IPS-20b (cell line): ENCODE measurements around the gene EDIL3.

Source experiments
- H3K27ac ChIP-seq: one replicate; pipeline ENCODE4 v1.5.1; 2013; ENCODE audit warnings: low read length
- H3K27me3 ChIP-seq: 2 replicates; pipeline ENCODE4 v1.6.1; 2013; ENCODE audit warnings: mild to moderate bottlenecking, low read length, inconsistent platforms; ENCODE audit not compliant: insufficient read depth
- H3K36me3 ChIP-seq: 2 replicates; pipeline ENCODE4 v1.6.1; 2013; ENCODE audit warnings: low read depth, mild to moderate bottlenecking, inconsistent platforms, low read length, moderate library complexity; ENCODE audit not compliant: insufficient read depth
- H3K4me1 ChIP-seq: 2 replicates; pipeline ENCODE4 v1.6.1; 2013; ENCODE audit warnings: mild to moderate bottlenecking, control low read depth, inconsistent platforms, low read length, moderate library complexity; ENCODE audit not compliant: insufficient read depth
- H3K4me3 ChIP-seq: 2 replicates; pipeline ENCODE4 v1.5.1; 2013; ENCODE audit warnings: mild to moderate bottlenecking, low read length, inconsistent platforms
- H3K9ac ChIP-seq: 2 replicates; pipeline ENCODE4 v1.6.1; 2013; ENCODE audit warnings: low read depth, mild to moderate bottlenecking, inconsistent platforms, low read length, moderate library complexity
- H3K9me3 ChIP-seq: 2 replicates; pipeline ENCODE4 v1.6.1; 2013; ENCODE audit warnings: mild to moderate bottlenecking, low read depth, low read length, inconsistent platforms; ENCODE audit not compliant: insufficient read depth

The EDIL3 gene

GRCh38 chr5:84292788-84293653 is 91.7 kb downstream of the EDIL3 start:
- Histone ChIP-seq H3K4me1 (peaks cover 2% of the 10 kb centered on the region; the same call in 1 of the 2 replicates), H3K36me3 (no peaks in the 10 kb centered on the region), H3K9me3 (no peaks in the 10 kb centered on the region), H3K4me3 (no peak overlapping the region), H3K27me3 (no peaks in the 10 kb centered on the region), H3K9ac (no peak overlapping the region), H3K27ac (no peak overlapping the region)

- no peaks in the 10 kb centered on the region for H3K27me3 ChIP-seq
- H3K4me3 ChIP-seq: no peak overlapping the region
- peaks cover 8% of the 10 kb centered on the region; the same call in 1 of the 2 replicates for H3K4me1 ChIP-seq
- H3K36me3 ChIP-seq: no peaks in the 10 kb centered on the region
- no peak overlapping the region for H3K27ac ChIP-seq
- H3K9me3 ChIP-seq: no peaks in the 10 kb centered on the region
- no peak overlapping the region for H3K9ac ChIP-seq
These were observed 92.6 kb downstream of the EDIL3 start for GRCh38 chr5:84292000-84292642.

- H3K36me3 ChIP-seq: no peaks in the 10 kb centered on the region
- peaks cover 8% of the 10 kb centered on the region; the same call in 1 of the 2 replicates for H3K4me1 ChIP-seq
- no peak overlapping the region for H3K4me3 ChIP-seq
- no peaks in the 10 kb centered on the region for H3K27me3 ChIP-seq
- no peak overlapping the region for H3K27ac ChIP-seq
- no peaks in the 10 kb centered on the region for H3K9me3 ChIP-seq
- no peak overlapping the region for H3K9ac ChIP-seq
These were observed 94.0 kb downstream of the EDIL3 start for GRCh38 chr5:84290673-84291072.

- Histone ChIP-seq H3K4me3 (no peak overlapping the region), H3K36me3 (no peaks in the 10 kb centered on the region), H3K9ac (no peak overlapping the region), H3K9me3 (no peaks in the 10 kb centered on the region), H3K27ac (no peak overlapping the region), H3K27me3 (no peaks in the 10 kb centered on the region), H3K4me1 (peaks cover 8% of the 10 kb centered on the region; the same call in 1 of the 2 replicates)
These were observed 94.5 kb downstream of the EDIL3 start for GRCh38 chr5:84290161-84290560.

GRCh38 chr5:84287951-84288350 is 96.7 kb downstream of the EDIL3 start:
- no peaks in the 10 kb centered on the region for H3K36me3 ChIP-seq
- no peak overlapping the region for H3K9ac ChIP-seq
- no peak overlapping the region for H3K4me3 ChIP-seq
- H3K9me3 ChIP-seq: no peaks in the 10 kb centered on the region
- H3K27me3 ChIP-seq: no peaks in the 10 kb centered on the region
- peaks cover 8% of the 10 kb centered on the region; the same call in 1 of the 2 replicates for H3K4me1 ChIP-seq
- no peak overlapping the region for H3K27ac ChIP-seq

GRCh38 chr5:84286662-84287061 is 98.0 kb downstream of the EDIL3 start:
- H3K9me3 ChIP-seq: no peaks in the 10 kb centered on the region

GRCh38 chr5:84285641-84286637 is 98.7 kb downstream of the EDIL3 start:
- H3K9me3 ChIP-seq: no peaks in the 10 kb centered on the region
- H3K27me3 ChIP-seq: no peaks in the 10 kb centered on the region
- no peaks in the 10 kb centered on the region for H3K36me3 ChIP-seq
- peaks cover 8% of the 10 kb centered on the region; the same call in 1 of the 2 replicates for H3K4me1 ChIP-seq
- H3K4me3 ChIP-seq: no peak overlapping the region
- H3K27ac ChIP-seq: no peak overlapping the region
- H3K9ac ChIP-seq: no peak overlapping the region

More at GRCh38 chr5:84286662-84287061, 98.0 kb downstream of the EDIL3 start:
- no peak overlapping the region for H3K9ac ChIP-seq
- no peaks in the 10 kb centered on the region for H3K36me3 ChIP-seq
- H3K4me3 ChIP-seq: no peak overlapping the region
- H3K4me1 ChIP-seq: peaks cover 8% of the 10 kb centered on the region; the same call in 1 of the 2 replicates
- H3K27ac ChIP-seq: no peak overlapping the region
- no peaks in the 10 kb centered on the region for H3K27me3 ChIP-seq

GRCh38 chr5:84281383-84281782 is 103.3 kb downstream of the EDIL3 start:
- no peaks in the 10 kb centered on the region for H3K9me3 ChIP-seq
- H3K4me3 ChIP-seq: no peak overlapping the region
- no peak overlapping the region for H3K9ac ChIP-seq
- H3K36me3 ChIP-seq: no peaks in the 10 kb centered on the region
- no peaks in the 10 kb centered on the region for H3K4me1 ChIP-seq
- no peak overlapping the region for H3K27ac ChIP-seq
- no peaks in the 10 kb centered on the region for H3K27me3 ChIP-seq

GRCh38 chr5:84279234-84279633 is 105.4 kb downstream of the EDIL3 start:
- H3K4me1 ChIP-seq: no peaks in the 10 kb centered on the region
- H3K4me3 ChIP-seq: no peak overlapping the region
- no peak overlapping the region for H3K9ac ChIP-seq
- no peaks in the 10 kb centered on the region for H3K36me3 ChIP-seq
- H3K27ac ChIP-seq: no peak overlapping the region
- no peaks in the 10 kb centered on the region for H3K27me3 ChIP-seq
- no peaks in the 10 kb centered on the region for H3K9me3 ChIP-seq

GRCh38 chr5:84275609-84276008 is 109.1 kb downstream of the EDIL3 start:
- no peaks in the 10 kb centered on the region for H3K27me3 ChIP-seq
- H3K4me1 ChIP-seq: 0 out of 2 replicates have a peak, but pooled peaks cover 3% of the 10 kb centered on the region
- no peak overlapping the region for H3K9ac ChIP-seq
- no peaks in the 10 kb centered on the region for H3K36me3 ChIP-seq
- H3K27ac ChIP-seq: no peak overlapping the region
- H3K4me3 ChIP-seq: no peak overlapping the region
- H3K9me3 ChIP-seq: no peaks in the 10 kb centered on the region
